ENCODE data around the gene CA5A. TPM values are rescaled to one million over a fixed set of nuclear protein-coding genes. Genes with fewer than 3 reads are reported as not detected.

Gene CA5A
- total and polyA plus RNA-seq, 9 of the 15 experiments (the other 6 are each of a cell fraction or from before 2014, with no cell fraction given) = not detected

GRCh38 chr16:87891764-87892163 is 44.6 kb downstream of the CA5A start (continued):
- TF ChIP-seq GTF3C2 (IDR thresholded peaks at IDR 0.05; ENCODE audit: borderline replicate concordance, extremely low read depth, insufficient read length) (no peak), CHD7 (IDR thresholded peaks at IDR 0.05; ENCODE audit: low read depth, low read length) (no peak), L3MBTL2 (IDR thresholded peaks at IDR 0.05) (peak; percentile 31), IRF2 (CRISPR knock-in tag; IDR thresholded peaks at IDR 0.05) (0 out of 2 replicates have a peak, but pooled peaks have one; percentile 23), FOS (IDR thresholded peaks at IDR 0.05; ENCODE audit: extremely low read depth, insufficient read length) (no peak), E2F6 (IDR thresholded peaks at IDR 0.05; ENCODE audit: borderline replicate concordance in 1 of 2, extremely low read depth in 1 of 2, insufficient read depth in 1 of 2, insufficient read length in 1 of 2, low read depth in 1 of 2, low read length in 1 of 2, poor library complexity in 1 of 2, severe bottlenecking in 1 of 2) (peak in 1 of 2 experiments; percentile 23)

Data from K562 (cell line).